ENCODE measurements around the gene RIN2.
"Not testable (repeated sequence)": the region's sequence is repeated elsewhere in the genome, so short reads cannot be mapped to it uniquely, and the experiment has no call there.

RIN2 gene

DNA sequence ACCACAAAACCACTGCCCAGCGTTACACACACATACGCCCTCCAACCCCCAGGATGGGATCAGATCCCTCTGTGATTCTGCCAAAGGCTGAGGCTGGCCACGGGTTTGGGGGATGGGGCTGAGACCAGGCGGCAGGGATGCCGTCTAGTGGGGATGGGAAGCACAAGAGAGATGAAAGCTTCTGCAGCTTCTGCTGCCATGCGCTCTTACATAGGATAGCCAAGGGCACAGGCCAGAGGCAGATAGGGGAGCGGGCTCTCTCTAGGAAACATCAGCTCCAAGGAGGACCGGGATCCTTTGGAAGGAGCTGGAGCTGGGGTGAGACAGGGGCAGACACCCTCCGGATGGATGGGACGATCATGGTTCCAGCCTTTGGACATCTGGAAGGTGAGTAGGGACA, 18.7 kb upstream of the RIN2 start:
- no peak for DNase-seq (ENCODE audit: low read depth in 3 of 3)

DNA sequence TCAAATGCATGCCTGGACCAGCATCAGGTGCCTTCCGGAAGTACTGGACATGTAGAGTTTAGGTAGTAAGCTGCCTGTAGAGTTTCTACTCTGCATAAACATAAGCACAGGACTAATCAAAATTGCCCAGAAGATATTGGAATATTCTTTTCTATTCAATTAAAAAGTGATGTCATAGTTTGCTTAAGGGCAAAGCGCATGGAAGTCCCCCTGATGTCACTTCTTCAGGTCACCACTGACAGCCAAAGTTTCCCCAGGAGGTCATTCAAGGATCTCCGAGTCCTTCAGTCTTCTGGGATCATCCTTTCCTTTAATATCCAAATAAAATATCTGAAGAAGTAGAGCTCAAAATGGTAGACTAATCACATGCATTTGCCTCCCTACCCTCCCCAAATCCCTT, 17.5 kb upstream of the RIN2 start:
- no peak for DNase-seq (ENCODE audit: low read depth in 3 of 3)

DNA sequence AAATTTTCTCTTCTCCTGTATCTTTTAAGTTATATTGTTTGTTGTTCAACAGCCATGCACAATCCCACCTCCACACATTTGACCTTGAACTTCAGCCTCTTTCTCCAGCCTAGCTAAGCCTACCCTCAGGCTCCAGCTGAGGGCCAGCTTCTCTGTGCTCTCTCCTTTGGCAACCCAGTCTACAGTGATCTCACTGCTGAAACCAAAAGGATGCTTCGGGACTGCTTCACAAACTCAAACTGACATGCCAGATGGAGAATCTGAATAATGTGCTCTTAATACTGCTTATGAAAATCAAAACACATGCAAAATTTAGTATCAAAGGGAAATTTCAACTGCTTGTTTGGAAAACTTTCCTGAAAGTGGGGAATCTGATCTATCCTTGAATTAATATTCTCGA, 16.1 kb upstream of the RIN2 start:
- no peak for DNase-seq (ENCODE audit: low read depth in 3 of 3)

DNA sequence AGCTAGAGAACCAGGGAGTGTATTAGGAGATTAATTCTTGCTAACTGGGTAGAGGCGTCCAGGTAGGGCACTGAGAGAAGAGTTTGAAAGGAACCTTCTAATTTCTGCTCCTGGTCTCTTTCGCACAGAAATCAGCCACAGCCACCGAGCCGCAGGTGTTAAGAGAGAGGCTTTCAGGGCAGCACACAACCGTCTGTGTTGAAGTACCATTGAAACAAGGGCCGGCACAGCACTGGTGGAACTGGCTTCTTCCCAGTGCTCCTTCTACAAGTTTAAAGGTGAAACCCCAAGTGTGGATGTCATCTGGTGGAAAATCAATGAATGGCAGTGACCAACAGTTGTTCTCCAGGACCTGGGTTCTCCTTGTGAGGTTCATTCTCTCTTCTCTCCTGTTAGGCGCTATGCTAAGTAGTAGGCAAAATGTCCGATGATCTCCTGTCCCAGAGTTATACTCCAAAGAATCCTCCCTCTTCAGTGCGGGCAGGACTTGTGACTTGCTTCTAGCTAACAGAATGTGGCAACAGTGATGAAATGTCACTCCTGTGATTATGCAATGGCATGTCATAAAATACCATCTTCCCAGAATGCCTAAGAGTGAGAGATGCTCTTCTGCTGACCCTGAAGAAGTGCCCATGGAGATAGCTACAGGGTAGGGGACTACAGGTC, 15.0 kb upstream of the RIN2 start:
- no peak for DNase-seq (ENCODE audit: low read depth in 3 of 3)

DNA sequence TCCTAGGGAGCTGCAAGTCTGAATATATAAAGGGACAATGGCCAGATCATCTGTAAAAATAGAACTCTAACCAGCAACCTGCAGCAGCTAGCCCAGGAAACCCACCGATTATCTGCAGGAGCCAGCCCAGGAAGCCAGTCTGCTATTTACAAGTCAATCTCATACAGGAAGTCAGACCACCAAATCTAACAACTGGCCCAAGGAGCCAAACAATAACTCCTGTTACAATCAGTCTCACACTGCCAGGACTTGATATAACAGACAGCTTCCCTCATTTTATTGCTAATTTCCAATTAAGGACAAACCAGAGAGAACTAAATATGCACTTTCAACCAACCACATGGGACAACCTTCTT, 14.4 kb upstream of the RIN2 start:
- DNase-seq (ENCODE audit: low read depth in 3 of 3): no peak

DNA sequence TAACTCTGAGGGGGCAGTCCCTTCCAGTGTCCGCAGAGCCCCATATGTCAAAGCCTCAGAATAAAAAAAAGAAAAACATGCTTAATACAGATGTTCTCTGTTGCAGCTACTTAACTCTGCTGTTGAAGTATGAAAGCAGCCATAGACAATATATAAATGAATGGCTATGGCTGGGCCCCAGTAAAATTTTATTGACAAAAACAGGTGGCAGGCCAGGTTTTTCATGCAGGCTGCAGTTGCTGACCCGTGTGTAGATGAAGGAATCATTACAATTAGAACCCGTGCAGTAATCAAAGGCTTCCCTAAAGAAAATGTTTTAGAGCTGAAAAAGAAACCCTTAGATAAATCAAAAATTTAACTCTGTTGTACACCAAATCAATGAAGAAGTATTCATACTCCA, 13.0 kb upstream of the RIN2 start:
- DNase-seq (ENCODE audit: low read depth in 3 of 3): no peak

DNA sequence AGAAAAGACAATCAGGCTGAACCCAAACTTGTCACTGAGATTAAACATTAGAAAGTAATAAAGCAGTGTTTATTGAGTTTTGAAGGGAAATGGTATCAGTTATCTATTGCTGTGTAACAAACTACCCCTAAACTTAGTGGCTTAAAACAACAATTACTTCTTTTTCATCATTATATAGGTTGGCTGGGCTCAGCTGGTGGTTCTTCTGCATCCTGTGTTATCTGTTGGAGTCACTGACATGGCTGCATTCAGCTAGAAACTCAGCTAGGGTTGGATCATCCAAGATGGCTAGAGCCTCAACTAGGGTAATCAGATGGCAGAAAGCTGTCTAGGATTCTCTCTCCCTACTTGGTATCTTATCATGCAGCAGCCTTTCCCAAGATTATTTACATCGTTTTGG, 12.5 kb upstream of the RIN2 start:
- no peak for DNase-seq (ENCODE audit: low read depth in 3 of 3)

DNA sequence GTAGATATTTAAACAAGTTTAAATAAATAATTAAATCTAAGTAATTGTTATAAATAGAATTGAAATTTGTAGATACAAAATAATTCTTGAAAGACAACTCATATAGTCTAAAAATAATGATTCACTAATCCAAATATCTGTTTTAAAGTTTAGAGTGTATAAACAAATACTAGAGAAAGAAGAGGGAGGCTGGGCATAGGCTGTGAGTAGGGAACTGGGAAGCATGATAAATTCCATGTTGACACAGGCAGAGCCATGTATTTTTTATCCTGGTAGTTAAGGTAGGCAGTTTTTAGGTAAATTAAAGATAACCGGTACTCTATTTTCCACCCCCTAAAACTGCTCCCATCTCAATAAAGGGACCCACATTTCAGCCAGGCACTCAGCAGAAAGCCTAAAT, 11.7 kb upstream of the RIN2 start:
- no peak for DNase-seq (ENCODE audit: low read depth in 3 of 3)

DNA sequence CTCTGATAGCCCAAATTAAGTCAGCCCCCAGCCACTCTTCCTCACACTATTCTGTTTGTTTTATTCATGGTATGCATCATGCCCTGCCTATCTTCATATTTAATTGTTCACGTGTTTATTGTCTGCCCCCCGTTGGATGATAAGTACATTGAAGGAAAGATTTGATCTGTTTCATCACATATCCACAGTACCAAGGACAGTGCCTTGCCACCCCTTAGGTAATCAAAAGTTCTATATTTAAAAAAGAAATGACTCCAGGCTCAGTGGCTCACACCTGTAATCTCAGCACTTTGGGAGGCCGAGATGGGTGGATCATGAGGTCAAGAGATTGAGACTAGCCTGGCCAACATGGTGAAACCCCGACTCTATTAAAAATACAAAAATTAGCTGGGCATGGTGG, 10.2 kb upstream of the RIN2 start:
- DNase-seq (ENCODE audit: low read depth in 3 of 3): no peak

DNA sequence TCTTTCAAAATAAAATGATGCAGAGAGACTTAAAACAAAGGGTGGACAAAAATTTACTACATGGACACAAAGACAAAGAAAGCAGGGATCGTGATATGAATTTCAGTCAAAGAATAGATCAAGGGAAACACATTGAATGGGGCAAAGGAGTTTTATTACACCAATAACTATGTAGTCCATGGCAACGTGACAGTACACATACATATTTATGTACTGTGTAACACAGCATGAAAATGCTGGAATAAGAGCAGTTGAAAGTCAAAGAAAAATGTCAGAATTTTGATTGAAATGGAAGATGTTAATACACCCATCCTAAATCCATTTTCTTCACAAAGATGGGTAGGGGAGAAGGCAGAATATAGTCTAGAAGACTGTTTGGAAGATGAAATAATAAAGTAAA, 9.4 kb upstream of the RIN2 start:
- no peak for DNase-seq (ENCODE audit: low read depth in 3 of 3)

DNA sequence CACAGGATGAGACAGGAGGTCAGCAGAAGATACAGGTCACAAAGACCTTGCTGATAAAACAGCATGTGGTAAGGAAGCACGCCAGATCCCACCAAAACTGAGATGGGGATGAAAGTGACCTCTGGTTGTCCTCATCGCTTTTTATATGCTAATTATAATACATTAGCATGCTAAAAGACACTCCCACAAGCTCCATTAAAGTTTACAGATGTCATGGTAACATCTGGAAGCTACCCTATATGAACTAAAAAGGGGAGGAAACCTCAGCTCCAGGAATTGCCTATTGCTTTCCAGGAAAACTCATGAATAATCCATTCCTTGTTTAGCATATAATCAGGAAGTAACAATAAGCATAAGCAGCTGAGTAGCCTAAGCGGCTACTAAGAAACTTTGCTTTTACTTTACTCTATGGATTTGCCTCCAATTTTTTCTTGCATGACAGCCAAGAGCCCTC, 8.4 kb upstream of the RIN2 start:
- no peak for DNase-seq (ENCODE audit: low read depth in 3 of 3)

DNA sequence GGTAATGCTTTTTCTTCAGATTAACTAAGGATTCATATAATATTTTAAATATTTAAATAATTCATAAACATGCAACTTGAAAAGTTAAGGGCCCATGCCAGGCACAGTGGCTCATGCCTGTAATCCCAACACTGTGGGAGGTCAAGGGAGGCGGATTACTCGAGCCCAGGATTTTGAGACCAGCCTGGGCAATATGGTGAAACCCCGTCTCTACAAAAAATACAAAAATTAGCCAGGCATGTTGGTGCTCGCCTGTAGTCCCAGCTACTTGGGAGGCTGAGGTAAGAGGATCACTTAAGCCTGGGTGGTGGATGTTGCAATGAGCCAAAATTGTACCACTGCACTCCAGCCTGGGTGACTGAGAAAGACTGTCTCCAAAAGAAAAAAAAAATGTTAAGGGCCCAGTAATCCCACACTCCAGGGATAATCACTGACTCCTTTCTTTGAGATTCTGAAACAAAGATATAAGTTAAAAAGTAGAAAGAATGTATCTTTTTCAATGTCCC, 7.9 kb upstream of the RIN2 start:
- DNase-seq (ENCODE audit: low read depth in 3 of 3): no peak

DNA sequence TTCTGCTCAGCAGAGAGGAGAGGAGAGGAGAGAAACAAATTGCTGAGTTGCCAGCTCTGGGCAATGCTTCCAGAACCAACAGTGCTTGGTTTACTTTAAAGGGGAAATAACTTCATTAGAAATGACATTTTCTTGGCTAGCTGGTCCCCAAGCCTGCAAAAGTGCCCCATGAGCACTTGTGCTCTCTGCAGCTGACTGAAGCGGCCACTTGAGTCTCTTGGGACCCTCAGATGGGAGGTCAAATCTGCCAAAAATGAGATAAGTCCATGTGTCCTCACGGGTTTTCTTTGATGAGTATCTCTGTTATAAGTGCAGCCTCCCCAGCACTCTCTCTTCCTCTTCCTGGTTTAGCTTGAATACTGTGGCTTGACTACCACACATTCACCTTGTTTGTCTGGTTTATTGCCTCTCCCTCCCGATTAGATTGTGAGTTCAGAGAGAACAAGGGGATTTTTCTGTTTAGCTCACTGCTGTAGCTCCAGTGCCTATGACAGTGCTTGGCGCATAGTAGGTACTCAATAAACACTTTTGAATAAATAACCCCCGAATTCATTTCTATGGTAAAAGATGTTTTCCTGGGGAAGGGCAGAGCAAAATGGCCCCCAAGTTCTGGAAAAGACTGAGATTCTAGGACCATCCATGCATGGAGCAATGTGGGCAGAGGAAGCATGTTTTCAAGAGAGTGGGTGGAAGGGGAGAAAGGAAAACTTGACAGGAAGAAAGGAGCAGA, 7.0 kb upstream of the RIN2 start:
- no peak for DNase-seq (ENCODE audit: low read depth in 3 of 3)

DNA sequence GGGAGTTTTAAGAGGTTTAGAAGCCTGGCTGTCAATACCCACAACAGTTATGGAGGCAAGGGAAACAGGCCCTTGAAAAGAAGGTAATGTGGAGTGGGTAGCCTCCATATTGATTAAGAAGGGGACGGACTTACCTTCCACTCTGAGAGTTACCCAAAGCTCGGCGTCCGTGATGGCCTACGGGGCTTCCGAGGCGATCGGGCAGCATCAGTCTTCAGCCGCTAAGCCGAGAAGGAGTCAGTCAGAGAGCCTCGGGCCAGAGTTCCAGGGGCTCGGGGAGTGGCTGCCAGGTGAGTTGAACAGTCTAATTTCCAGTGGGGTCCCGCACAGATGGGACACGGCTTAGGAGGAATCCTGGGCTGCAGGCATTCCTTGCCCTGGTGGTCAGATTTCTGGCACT, 3.9 kb upstream of the RIN2 start:
- not testable (repeated sequence) for DNase-seq (ENCODE audit: low read depth in 3 of 3)

DNA sequence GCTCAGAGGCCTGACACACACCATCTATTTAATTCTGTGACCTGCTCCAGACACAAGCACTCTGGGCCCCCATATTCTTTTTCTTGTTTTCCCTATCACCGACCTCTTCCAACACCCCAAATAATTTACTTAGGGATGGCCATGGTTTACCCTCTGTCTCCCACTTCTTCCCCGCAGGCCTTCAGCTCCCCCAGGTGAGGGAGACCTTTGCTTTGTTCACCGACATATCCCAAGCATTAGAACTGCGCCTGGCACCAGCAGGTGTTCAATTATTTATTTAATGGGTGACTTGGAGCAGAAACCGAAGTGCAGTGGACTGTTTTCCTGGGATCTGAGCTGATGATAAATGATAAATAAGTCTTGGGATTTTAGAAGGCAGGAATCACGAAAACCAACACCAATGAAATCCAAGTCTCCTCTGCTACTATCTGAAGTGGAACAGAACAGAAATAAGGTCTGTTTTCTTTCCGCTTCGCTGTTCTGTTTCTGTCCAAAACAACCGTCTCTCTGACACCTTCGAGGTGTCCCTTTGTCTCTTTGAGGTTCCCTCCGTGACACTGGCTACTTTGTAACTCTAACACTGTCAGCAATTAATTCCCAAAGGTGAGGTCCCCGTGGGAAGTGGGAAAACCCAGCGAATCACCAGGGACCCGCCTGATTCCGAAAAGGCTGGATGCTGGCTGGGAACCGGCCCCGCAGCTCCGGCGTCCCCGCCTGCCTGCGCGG, 1.1 kb upstream of the RIN2 start:
- no peak for DNase-seq (ENCODE audit: low read depth in 3 of 3)

DNA sequence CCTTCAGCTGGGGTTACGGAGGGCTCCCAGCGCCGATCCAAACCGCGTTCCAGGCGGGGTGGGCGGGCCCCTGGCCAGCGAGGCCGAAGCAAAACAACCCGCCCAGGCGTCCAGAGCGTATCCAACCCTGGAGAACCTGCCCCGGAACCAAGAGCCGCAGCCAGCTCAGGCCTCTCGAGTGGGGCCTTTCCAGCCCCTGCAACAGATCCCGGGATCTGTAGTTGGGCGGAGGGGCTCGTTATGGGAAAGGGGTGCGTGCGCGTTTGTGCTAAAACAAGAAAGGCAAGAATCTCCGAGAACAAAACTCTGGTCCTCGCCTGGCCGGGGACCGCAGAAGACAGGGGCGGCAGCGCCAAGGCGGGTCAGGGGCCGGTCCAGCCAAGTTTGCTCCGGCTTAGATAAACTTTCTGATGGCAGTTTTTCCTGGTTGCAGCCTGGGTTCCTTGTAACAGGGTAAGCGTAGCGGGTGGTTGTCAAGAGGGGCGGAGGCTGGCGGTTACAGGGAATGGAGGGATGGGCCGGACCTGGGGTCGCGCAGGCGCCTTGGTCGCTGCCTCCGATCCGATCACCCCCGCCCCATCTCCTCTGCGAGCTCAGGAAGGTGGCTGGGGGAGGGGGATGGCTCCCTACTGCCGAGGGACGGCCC, 448 bp upstream of the RIN2 start:
- DNase-seq (ENCODE audit: low read depth in 3 of 3): no peak

DNA sequence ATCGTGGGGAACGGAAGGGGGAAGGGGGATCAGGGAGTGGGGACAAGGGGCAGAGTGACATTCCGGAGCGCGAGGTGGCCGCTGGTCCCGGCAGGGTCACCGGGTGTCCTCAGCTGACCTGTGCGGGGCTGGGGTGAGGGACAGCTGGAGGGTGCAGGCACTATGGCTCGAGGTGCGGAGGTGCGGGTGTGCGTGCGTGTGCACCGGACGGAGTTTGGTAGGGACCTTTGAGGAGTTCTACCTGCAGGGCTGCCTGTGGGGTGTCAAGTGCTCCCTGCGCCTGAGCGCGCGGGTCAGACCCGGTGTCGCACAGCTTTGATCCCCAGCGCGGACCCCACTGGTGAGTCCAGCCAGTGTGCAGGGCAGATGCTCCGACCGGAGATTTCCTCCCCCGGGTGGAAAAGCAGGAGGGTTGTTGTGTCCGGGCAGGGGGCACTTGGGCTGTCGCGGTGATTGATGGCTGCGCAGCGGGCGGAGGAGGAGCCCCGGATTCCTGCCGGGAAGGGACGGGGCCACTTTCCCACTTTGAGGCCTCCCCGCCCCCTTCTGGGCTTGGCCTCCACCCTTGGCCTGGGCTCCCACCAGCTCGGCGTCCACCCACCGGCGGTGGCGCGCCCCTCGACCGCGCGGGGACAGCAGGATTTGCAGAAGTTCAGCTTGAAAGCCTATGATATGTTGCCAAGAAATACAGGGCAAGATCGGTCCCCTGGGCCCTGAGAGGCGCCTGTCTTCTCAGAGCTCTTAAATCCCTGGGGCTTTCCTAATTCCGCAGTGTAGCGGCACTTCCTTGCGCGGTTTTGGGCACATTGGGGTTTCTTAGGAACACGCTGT, 658 bp downstream of the RIN2 start:
- DNase-seq (ENCODE audit: low read depth in 3 of 3): no peak

DNA sequence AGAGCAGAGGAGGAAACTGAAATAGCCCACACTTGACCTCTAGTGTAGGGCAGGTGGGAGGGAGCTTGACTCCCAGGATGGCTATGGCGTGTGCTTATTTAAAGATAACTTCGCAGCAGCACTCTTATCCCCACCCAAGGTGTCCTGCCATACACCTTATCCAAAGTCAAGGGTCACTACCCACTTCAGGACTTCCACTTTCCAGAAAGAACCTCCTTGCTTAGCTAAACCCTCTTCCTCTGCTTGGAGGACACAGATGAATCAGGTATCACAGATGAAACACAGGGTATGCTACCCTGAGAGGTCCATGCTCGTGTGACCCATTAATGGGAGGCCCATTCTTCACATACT, 2.3 kb downstream of the RIN2 start:
- no peak for DNase-seq (ENCODE audit: low read depth in 3 of 3)

DNA sequence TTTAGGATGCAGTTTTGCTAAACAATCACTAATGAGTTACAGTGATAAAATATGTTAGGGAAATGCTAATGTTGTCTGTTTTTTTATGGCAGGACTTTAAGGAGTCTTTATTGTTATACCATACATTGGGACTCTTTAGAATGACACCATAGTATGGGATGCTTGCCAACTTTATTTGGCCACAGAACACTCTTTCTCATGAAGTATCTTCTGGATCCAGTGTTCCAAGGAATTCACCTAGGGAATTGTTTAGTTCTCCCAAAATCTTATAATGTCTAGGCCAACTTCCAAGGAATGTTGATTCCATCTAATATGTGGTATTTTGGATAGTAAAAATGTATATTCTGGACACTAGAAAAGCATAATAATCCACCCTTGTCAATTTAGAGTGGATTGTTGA, 3.3 kb downstream of the RIN2 start:
- no peak for DNase-seq (ENCODE audit: low read depth in 3 of 3)

DNA sequence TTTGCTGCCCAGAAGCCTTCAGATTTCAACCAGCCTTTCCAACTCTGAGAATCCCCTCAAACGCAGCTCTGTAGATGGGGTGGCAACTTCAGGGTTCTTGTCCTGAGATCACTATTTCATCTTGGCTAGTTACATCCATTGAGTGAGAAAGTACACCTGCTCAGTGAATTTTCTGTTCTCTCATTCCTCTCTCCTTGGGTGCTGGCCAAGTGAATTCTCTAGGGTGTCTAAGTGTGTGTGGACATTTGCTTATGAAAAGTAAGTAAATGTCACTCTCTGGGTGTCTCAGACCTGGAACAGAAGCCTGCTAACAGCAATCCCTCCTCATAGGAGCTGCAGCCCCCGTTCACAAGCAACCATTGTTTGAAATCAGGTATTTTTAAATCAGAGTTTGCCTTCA, 3.8 kb downstream of the RIN2 start:
- no peak for DNase-seq (ENCODE audit: low read depth in 3 of 3)

DNA sequence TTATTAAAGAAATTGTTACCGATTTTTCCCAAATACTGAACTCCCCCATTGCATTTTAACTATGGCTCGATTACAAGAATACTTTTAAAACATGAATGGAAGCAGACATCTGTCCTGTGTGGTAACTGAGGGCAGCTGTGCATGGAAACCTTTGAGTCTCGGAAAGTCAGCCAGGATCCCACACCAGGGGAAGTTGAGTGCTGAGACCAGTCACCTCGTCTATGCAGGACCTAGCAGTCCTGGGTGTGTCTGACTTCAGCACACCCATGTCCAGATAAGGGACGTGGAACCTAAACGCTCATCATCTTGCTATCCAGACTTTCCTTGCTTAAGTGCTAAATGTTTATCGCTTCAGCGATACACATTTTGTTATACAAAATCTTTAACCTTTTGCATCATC, 6.1 kb downstream of the RIN2 start:
- DNase-seq (ENCODE audit: low read depth in 3 of 3): no peak

DNA sequence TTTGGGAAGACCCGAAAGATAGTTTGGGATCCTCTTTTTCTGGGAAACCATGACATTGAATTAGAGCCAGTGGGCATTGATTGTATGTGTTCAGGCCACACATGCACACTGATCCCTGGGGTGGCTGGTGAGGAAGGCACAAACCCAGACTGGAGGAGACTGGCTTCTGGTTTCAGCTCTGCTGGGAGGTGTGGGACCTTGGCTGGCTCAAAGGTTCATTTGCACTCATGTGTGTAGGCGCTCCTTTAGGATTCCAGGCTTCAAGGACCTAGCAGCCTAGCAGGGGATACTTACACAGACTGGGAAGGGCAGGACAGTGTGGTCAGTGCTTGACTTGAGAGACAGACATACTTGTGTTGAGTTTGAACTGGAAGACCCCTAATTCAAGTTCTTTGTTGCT, 7.2 kb downstream of the RIN2 start:
- DNase-seq (ENCODE audit: low read depth in 3 of 3): no peak

Data from stimulated activated CD4-positive, alpha-beta T cell treated with anti-CD3 and anti-CD28 coated beads, TNF-alpha, amount 100 ng/mL, for 4 hours (primary cell).